ENCODE results near the gene ABCG2.
A peak's percentile ranks its signal among the peaks of the same experiment; 100 is the strongest.

The ABCG2 gene

DNA sequence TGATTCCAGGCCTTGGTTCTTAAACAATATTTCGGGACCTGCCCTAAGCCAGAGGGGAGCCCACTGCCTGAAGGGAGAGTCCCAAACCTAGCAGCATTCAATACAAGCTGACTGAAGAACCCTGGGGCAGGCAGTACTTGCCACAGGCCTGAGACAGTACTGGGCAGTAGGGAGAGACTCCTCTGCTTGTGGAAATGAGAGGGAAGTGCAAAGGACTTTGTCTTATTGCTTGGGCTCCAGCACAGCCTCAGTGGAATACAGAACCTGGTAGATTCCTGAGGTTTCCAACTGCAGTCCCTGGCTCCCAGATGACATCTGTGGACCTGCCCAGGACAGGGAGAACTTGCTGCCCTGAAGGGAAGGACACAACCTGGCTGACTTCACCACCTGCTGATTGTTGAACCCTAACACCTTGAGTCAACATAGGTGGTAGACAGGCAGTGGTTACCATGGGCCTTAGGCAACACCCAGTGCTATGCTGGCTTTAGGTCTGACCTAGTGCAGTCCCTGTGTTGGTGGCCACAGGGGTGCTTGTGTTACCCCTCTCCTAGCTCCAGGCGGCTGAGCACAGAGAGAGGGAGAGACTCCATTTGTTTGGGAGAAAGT, 20.3 kb upstream of the ABCG2 start:
- no peak overlapping the region for H3K14ac ChIP-seq (ENCODE audit: low read length)
- H3K27me3 ChIP-seq (ENCODE audit: control insufficient read depth in 3 of 3, insufficient read depth in 3 of 3, low read depth in 1 of 3, low read length in 3 of 3) = no peaks in the 10 kb centered on the region
- no peak overlapping the region for H2BK15ac ChIP-seq (ENCODE audit: low read length)
- H3K23ac ChIP-seq (ENCODE audit: low read depth, low read length, poor library complexity) = no peak overlapping the region
- H3K18ac ChIP-seq (ENCODE audit: low read length) = peak overlapping the region; percentile 68
- no peak overlapping the region for H3K4me2 ChIP-seq (ENCODE audit: insufficient read depth, low read length, poor library complexity, severe bottlenecking)
- no peak overlapping the region for H4K91ac ChIP-seq (ENCODE audit: low read depth, low read length, poor library complexity)
- no peak overlapping the region for H3K9ac ChIP-seq (ENCODE audit: low read depth, low read length, poor library complexity)
- no peak overlapping the region for H2BK120ac ChIP-seq (ENCODE audit: low read depth, low read length)
- H2AFZ ChIP-seq (ENCODE audit: low read length) = peak overlapping the region; percentile 35
- no peaks in the 10 kb centered on the region for H3K36me3 ChIP-seq (replicated peaks in 1 of 2; ENCODE audit: control insufficient read depth in 2 of 2, insufficient read depth in 2 of 2, low read length in 2 of 2)
- peaks cover 0 to 10% of the 10 kb centered on the region in 2 donors for H3K4me1 ChIP-seq (ENCODE audit: control insufficient read depth in 2 of 2, insufficient read depth in 1 of 2, low read depth in 1 of 2, low read length in 2 of 2)
- H3K9me3 ChIP-seq (replicated peaks in 1 of 2; ENCODE audit: control insufficient read depth in 2 of 2, insufficient read depth in 1 of 2, low read depth in 1 of 2, low read length in 2 of 2) = peaks cover 0 to 5% of the 10 kb centered on the region in 2 donors
- H3K4me3 ChIP-seq (ENCODE audit: low read length in 2 of 2) = no peak overlapping the region
- no peak overlapping the region for H2BK5ac ChIP-seq (ENCODE audit: low read length)
- no peak for DNase-seq (ENCODE audit: low spot score)
- H2BK12ac ChIP-seq (ENCODE audit: low read length) = no peak overlapping the region
- H3K4ac ChIP-seq (ENCODE audit: low read length) = no peak overlapping the region
- no peak overlapping the region for H4K8ac ChIP-seq (ENCODE audit: low read depth, low read length)
- no peaks in the 10 kb centered on the region for H3K79me1 ChIP-seq (ENCODE audit: low read depth, low read length)
- H3K27ac ChIP-seq (replicated peaks; ENCODE audit: low read length) = no peak overlapping the region
- no peak overlapping the region for H2AK5ac ChIP-seq (ENCODE audit: low read depth, low read length)
- WGBS, 2 donors (ENCODE audit: extremely low coverage in 2 of 2, insufficient read length in 2 of 2, insufficient replicate concordance in 1 of 2) = no CpG with 5 or more reads among the region's 2 CpGs

DNA sequence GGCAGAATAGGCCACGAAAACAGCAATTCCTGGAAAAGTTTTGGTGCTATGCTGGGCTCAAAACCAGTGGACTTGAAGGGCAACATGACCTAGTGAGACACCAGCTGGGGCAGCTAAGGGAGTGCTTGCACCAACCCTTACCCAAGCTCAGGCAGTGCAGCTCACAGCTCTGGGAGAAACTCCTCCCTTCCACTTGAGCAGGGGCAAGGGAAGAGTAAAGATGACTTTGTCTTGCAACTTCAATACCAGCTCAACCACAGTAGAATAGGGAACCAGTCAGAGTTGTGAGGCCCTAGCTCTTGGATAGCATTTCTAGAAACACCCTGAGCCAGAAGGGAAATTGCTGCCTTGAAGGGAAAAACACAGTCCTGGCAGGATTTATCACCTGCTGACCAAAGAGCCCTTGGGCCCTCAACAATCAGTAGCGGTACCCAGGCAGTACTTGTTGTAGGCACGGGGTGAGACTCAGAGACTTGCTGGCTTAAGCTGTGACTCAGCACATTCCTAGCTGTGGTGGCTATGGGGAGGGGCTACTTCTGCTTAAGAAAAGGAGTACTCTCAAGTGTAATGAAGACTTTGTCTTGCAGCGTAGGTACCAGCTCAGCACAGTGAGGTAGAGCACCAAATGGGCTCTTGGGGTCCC, 19.7 kb upstream of the ABCG2 start:
- Histone ChIP-seq H2AFZ (ENCODE audit: low read length) (peak overlapping the region; percentile 35), H4K91ac (ENCODE audit: low read depth, low read length, poor library complexity) (no peak overlapping the region), H3K27me3 (ENCODE audit: control insufficient read depth in 3 of 3, insufficient read depth in 3 of 3, low read depth in 1 of 3, low read length in 3 of 3) (peaks cover 0 to 2% (median 0%) of the 10 kb centered on the region in 3 experiments), H3K4me2 (ENCODE audit: insufficient read depth, low read length, poor library complexity, severe bottlenecking) (no peak overlapping the region), H2BK15ac (ENCODE audit: low read length) (no peak overlapping the region), H3K4me1 (ENCODE audit: control insufficient read depth in 2 of 2, insufficient read depth in 1 of 2, low read depth in 1 of 2, low read length in 2 of 2) (peaks cover 0 to 10% of the 10 kb centered on the region in 2 donors), H3K23ac (ENCODE audit: low read depth, low read length, poor library complexity) (no peak overlapping the region), H3K9me3 (replicated peaks in 1 of 2; ENCODE audit: control insufficient read depth in 2 of 2, insufficient read depth in 1 of 2, low read depth in 1 of 2, low read length in 2 of 2) (peaks cover 0 to 5% of the 10 kb centered on the region in 2 donors), H2BK120ac (ENCODE audit: low read depth, low read length) (no peak overlapping the region), H3K14ac (ENCODE audit: low read length) (no peak overlapping the region), H3K9ac (ENCODE audit: low read depth, low read length, poor library complexity) (no peak overlapping the region), H2BK12ac (ENCODE audit: low read length) (no peak overlapping the region), H3K27ac (replicated peaks; ENCODE audit: low read length) (no peak overlapping the region), H3K18ac (ENCODE audit: low read length) (peak overlapping the region; percentile 4), H2AK5ac (ENCODE audit: low read depth, low read length) (no peak overlapping the region), H3K4ac (ENCODE audit: low read length) (no peak overlapping the region), H3K4me3 (ENCODE audit: low read length in 2 of 2) (no peak overlapping the region), H2BK5ac (ENCODE audit: low read length) (no peak overlapping the region), H3K79me1 (ENCODE audit: low read depth, low read length) (no peaks in the 10 kb centered on the region), H4K8ac (ENCODE audit: low read depth, low read length) (no peak overlapping the region), H3K36me3 (replicated peaks in 1 of 2; ENCODE audit: control insufficient read depth in 2 of 2, insufficient read depth in 2 of 2, low read length in 2 of 2) (no peaks in the 10 kb centered on the region)
- WGBS, 2 donors (ENCODE audit: extremely low coverage in 2 of 2, insufficient read length in 2 of 2, insufficient replicate concordance in 1 of 2) = no CpG with 5 or more reads among the region's 4 CpGs
- no peak for DNase-seq (ENCODE audit: low spot score)

DNA sequence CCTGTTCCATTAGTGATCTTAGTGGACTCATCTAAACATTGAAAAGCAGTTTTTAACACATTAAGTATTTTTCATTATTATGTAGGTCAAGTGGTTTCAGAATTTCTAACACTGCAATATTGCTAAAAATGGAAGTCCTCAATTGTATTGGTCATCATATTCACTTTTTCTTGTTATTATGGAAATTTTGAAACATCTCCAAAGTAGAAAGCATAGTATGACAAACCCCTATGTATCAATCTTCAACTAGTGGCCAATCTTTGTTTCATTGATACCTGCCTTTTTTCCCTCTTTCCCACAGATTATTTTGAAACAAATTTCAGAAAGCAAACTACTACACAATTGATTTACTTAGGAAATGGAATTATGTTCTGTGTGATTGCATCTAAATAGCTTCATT, 14.5 kb upstream of the ABCG2 start:
- H4K8ac ChIP-seq (ENCODE audit: low read depth, low read length) = no peak overlapping the region
- no peak overlapping the region for H2BK12ac ChIP-seq (ENCODE audit: low read length)
- H3K4me1 ChIP-seq (ENCODE audit: control insufficient read depth in 2 of 2, insufficient read depth in 1 of 2, low read depth in 1 of 2, low read length in 2 of 2) = peaks cover 0 to 4% of the 10 kb centered on the region in 2 donors
- no peaks in the 10 kb centered on the region for H3K79me1 ChIP-seq (ENCODE audit: low read depth, low read length)
- H2BK5ac ChIP-seq (ENCODE audit: low read length) = no peak overlapping the region
- H4K91ac ChIP-seq (ENCODE audit: low read depth, low read length, poor library complexity) = no peak overlapping the region
- H2BK120ac ChIP-seq (ENCODE audit: low read depth, low read length) = no peak overlapping the region
- no peak overlapping the region for H2BK15ac ChIP-seq (ENCODE audit: low read length)
- H3K9ac ChIP-seq (ENCODE audit: low read depth, low read length, poor library complexity) = no peak overlapping the region
- H2AFZ ChIP-seq (ENCODE audit: low read length) = no peak overlapping the region
- no peak overlapping the region for H3K4ac ChIP-seq (ENCODE audit: low read length)
- no peak overlapping the region for H3K4me2 ChIP-seq (ENCODE audit: insufficient read depth, low read length, poor library complexity, severe bottlenecking)
- no peak overlapping the region for H3K23ac ChIP-seq (ENCODE audit: low read depth, low read length, poor library complexity)
- no peak overlapping the region for H2AK5ac ChIP-seq (ENCODE audit: low read depth, low read length)
- no peaks in the 10 kb centered on the region for H3K36me3 ChIP-seq (replicated peaks in 1 of 2; ENCODE audit: control insufficient read depth in 2 of 2, insufficient read depth in 2 of 2, low read length in 2 of 2)
- no peak overlapping the region for H3K18ac ChIP-seq (ENCODE audit: low read length)
- no peak overlapping the region for H3K27ac ChIP-seq (replicated peaks; ENCODE audit: low read length)
- peaks cover 0 to 13% (median 0%) of the 10 kb centered on the region in 3 experiments for H3K27me3 ChIP-seq (ENCODE audit: control insufficient read depth in 3 of 3, insufficient read depth in 3 of 3, low read depth in 1 of 3, low read length in 3 of 3)
- DNase-seq (ENCODE audit: low spot score) = no peak
- H3K9me3 ChIP-seq (replicated peaks in 1 of 2; ENCODE audit: control insufficient read depth in 2 of 2, insufficient read depth in 1 of 2, low read depth in 1 of 2, low read length in 2 of 2) = peaks cover 0 to 2% of the 10 kb centered on the region in 2 donors
- no peak overlapping the region for H3K14ac ChIP-seq (ENCODE audit: low read length)
- H3K4me3 ChIP-seq (ENCODE audit: low read length in 2 of 2) = no peak overlapping the region

DNA sequence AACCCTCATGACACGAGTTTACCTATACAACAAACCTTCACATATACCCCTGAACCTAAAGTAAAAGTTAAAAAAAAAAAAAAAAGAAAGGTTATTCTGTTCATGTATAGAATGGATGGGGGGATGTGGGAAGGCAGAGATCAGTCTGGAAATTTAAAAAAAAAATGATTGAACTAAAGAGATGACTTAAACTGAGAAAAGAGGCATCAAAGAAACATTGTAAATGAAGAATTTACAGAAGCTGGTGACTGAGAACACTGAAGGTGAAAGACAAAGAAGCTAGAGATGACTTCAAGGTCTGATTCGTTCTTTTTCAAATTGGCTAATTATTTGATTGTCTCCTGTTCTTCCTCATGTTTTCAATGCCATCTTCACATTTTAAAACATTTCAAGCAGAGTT, 12.8 kb upstream of the ABCG2 start:
- peaks cover 0 to 2% of the 10 kb centered on the region in 2 donors for H3K9me3 ChIP-seq (replicated peaks in 1 of 2; ENCODE audit: control insufficient read depth in 2 of 2, insufficient read depth in 1 of 2, low read depth in 1 of 2, low read length in 2 of 2)
- H2BK12ac ChIP-seq (ENCODE audit: low read length) = no peak overlapping the region
- H3K14ac ChIP-seq (ENCODE audit: low read length) = no peak overlapping the region
- H3K4me1 ChIP-seq (ENCODE audit: control insufficient read depth in 2 of 2, insufficient read depth in 1 of 2, low read depth in 1 of 2, low read length in 2 of 2) = no peaks in the 10 kb centered on the region
- no peaks in the 10 kb centered on the region for H3K36me3 ChIP-seq (replicated peaks in 1 of 2; ENCODE audit: control insufficient read depth in 2 of 2, insufficient read depth in 2 of 2, low read length in 2 of 2)
- no peak overlapping the region for H3K27ac ChIP-seq (replicated peaks; ENCODE audit: low read length)
- H2BK120ac ChIP-seq (ENCODE audit: low read depth, low read length) = no peak overlapping the region
- no peak overlapping the region for H3K23ac ChIP-seq (ENCODE audit: low read depth, low read length, poor library complexity)
- no peak for DNase-seq (ENCODE audit: low spot score)
- WGBS, 2 donors (ENCODE audit: extremely low coverage in 2 of 2, insufficient read length in 2 of 2, insufficient replicate concordance in 1 of 2) = no CpG with 5 or more reads among the region's 2 CpGs
- H3K9ac ChIP-seq (ENCODE audit: low read depth, low read length, poor library complexity) = no peak overlapping the region
- no peak overlapping the region for H4K91ac ChIP-seq (ENCODE audit: low read depth, low read length, poor library complexity)
- no peak overlapping the region for H2AK5ac ChIP-seq (ENCODE audit: low read depth, low read length)
- no peak overlapping the region for H3K4me3 ChIP-seq (ENCODE audit: low read length in 2 of 2)
- no peak overlapping the region for H3K4me2 ChIP-seq (ENCODE audit: insufficient read depth, low read length, poor library complexity, severe bottlenecking)
- H2AFZ ChIP-seq (ENCODE audit: low read length) = no peak overlapping the region
- peaks cover 0 to 27% (median 0%) of the 10 kb centered on the region in 3 experiments for H3K27me3 ChIP-seq (ENCODE audit: control insufficient read depth in 3 of 3, insufficient read depth in 3 of 3, low read depth in 1 of 3, low read length in 3 of 3)
- no peak overlapping the region for H3K4ac ChIP-seq (ENCODE audit: low read length)
- no peak overlapping the region for H3K18ac ChIP-seq (ENCODE audit: low read length)
- H2BK15ac ChIP-seq (ENCODE audit: low read length) = no peak overlapping the region
- H3K79me1 ChIP-seq (ENCODE audit: low read depth, low read length) = no peaks in the 10 kb centered on the region
- H2BK5ac ChIP-seq (ENCODE audit: low read length) = no peak overlapping the region
- no peak overlapping the region for H4K8ac ChIP-seq (ENCODE audit: low read depth, low read length)

All from neuronal stem cell (in vitro differentiated cells).